Left lobe of liver (tissue), 2 donors: ENCODE measurements around the gene CHRM2. TPM values are rescaled to one million over a fixed set of nuclear protein-coding genes. Genes with fewer than 3 reads are reported as not detected.

ENCODE experiments used
- ATAC-seq: fragments of 200-7000 bp; cut with Tn5 transposase; one replicate; pipeline ENCODE4 v1.9.1; 2020; ENCODE audit warnings: mild to moderate bottlenecking, moderate library complexity
- DNase-seq: peaks from one replicate; pipeline ENCODE4 v3.0.0-alpha.2; 2020; ENCODE audit warnings: low spot score
- total RNA-seq: library from RNA; stranded (reverse); gene quantifications from one replicate; pipeline ENCODE4 v1.2.1, GENCODE V29; 2021
- donor health status: DM: no; HTN: no; CAD: no; lungs with moderate emphysema.
- donor health status: DM: no; HTN: yes; CAD: no.

Gene CHRM2
- total RNA-seq, 1 donor from 2014 or later: 0.96 TPM

GRCh38 chr7:136956232-136956631 is 87.8 kb downstream of the CHRM2 start:
- no peak for ATAC-seq
- no peak for DNase-seq

GRCh38 chr7:136956671-136957070 is 88.2 kb downstream of the CHRM2 start:
- ATAC-seq: no peak

GRCh38 chr7:136957391-136957790 is 88.9 kb downstream of the CHRM2 start:
- ATAC-seq: no peak

More at GRCh38 chr7:136956671-136957070, 88.2 kb downstream of the CHRM2 start:
- DNase-seq: no peak

GRCh38 chr7:136958016-136958415 is 89.6 kb downstream of the CHRM2 start:
- DNase-seq: no peak
- no peak for ATAC-seq

More at GRCh38 chr7:136957391-136957790, 88.9 kb downstream of the CHRM2 start:
- DNase-seq: no peak

- DNase-seq: no peak
- no peak for ATAC-seq
These were observed 95.9 kb downstream of the CHRM2 start for GRCh38 chr7:136964347-136964746.

GRCh38 chr7:136966825-136967224 is 98.4 kb downstream of the CHRM2 start:
- DNase-seq: no peak

GRCh38 chr7:136969761-136970160 is 101.3 kb downstream of the CHRM2 start:
- DNase-seq (no peak), ATAC-seq (no peak)

More at GRCh38 chr7:136966825-136967224, 98.4 kb downstream of the CHRM2 start:
- ATAC-seq: no peak

- no peak for ATAC-seq
These were observed 103.3 kb downstream of the CHRM2 start for GRCh38 chr7:136971776-136972175.

GRCh38 chr7:136976504-136977251 is 108.2 kb downstream of the CHRM2 start:
- ATAC-seq: no peak
- no peak for DNase-seq

More at GRCh38 chr7:136971776-136972175, 103.3 kb downstream of the CHRM2 start:
- no peak for DNase-seq

- ATAC-seq: no peak
- DNase-seq: no peak
These were observed 124.9 kb downstream of the CHRM2 start for GRCh38 chr7:136993377-136993776.

GRCh38 chr7:136997735-136998134 is 129.3 kb downstream of the CHRM2 start:
- DNase-seq (no peak), ATAC-seq (no peak)

GRCh38 chr7:136998495-136998894 is 130.0 kb downstream of the CHRM2 start:
- ATAC-seq: no peak
- DNase-seq: no peak

- DNase-seq (no peak), ATAC-seq (no peak)
These were observed 132.2 kb downstream of the CHRM2 start for GRCh38 chr7:137000621-137001020.

GRCh38 chr7:137001041-137001440 is 132.6 kb downstream of the CHRM2 start:
- ATAC-seq: no peak
- DNase-seq: no peak

GRCh38 chr7:137001478-137001877 is 133.0 kb downstream of the CHRM2 start:
- DNase-seq (no peak), ATAC-seq (no peak)

- DNase-seq (no peak), ATAC-seq (no peak)
These were observed 134.6 kb downstream of the CHRM2 start for GRCh38 chr7:137003086-137003485.

- DNase-seq (no peak), ATAC-seq (no peak)
These were observed 135.1 kb downstream of the CHRM2 start for GRCh38 chr7:137003566-137003965.

- ATAC-seq (no peak), DNase-seq (no peak)
These were observed 137.4 kb downstream of the CHRM2 start for GRCh38 chr7:137005873-137006272.

- ATAC-seq: no peak
- DNase-seq: no peak
These were observed 137.8 kb downstream of the CHRM2 start for GRCh38 chr7:137006293-137006692.

GRCh38 chr7:137007001-137007694 is 138.7 kb downstream of the CHRM2 start:
- ATAC-seq (no peak), DNase-seq (no peak)

- ATAC-seq: no peak
- no peak for DNase-seq
These were observed 141.0 kb downstream of the CHRM2 start for GRCh38 chr7:137009404-137009803.

- DNase-seq (no peak), ATAC-seq (no peak)
These were observed 146.6 kb downstream of the CHRM2 start for GRCh38 chr7:137015015-137015414.
